Measurements from ENCODE around the gene QSOX2. TPM values are rescaled to one million over a fixed set of nuclear protein-coding genes. Genes with fewer than 3 reads are reported as not detected.

Gene QSOX2
- total RNA-seq, 4 donors from 2014 or later: 5.1 to 23.9 (median 7.4) TPM

GRCh38 chr9:136209786-136210185, 35.8 kb downstream of the QSOX2 start:
- H3K4me3 ChIP-seq: no peak overlapping the region
- no peaks in the 10 kb centered on the region for H3K4me1 ChIP-seq
- H3K27me3 ChIP-seq: no peaks in the 10 kb centered on the region
- no peak for DNase-seq
- peaks cover 0 to 38% (median 0%) of the 10 kb centered on the region in 3 donors for H3K36me3 ChIP-seq
- TF ChIP-seq POLR2A (IDR thresholded peaks at IDR 0.05) (no peak), CTCF (IDR thresholded peaks at IDR 0.05) (no peak)
- no peaks in the 10 kb centered on the region for H3K9me3 ChIP-seq
- H3K27ac ChIP-seq: no peak overlapping the region

- Histone ChIP-seq H3K4me1 (no peaks in the 10 kb centered on the region), H3K4me3 (no peak overlapping the region), H3K27me3 (peaks cover 0 to 5% of the 10 kb centered on the region in 2 donors), H3K9me3 (no peaks in the 10 kb centered on the region), H3K36me3 (peaks cover 0 to 32% (median 0%) of the 10 kb centered on the region in 3 donors), H3K27ac (no peak overlapping the region)
- TF ChIP-seq POLR2A (IDR thresholded peaks at IDR 0.05) (no peak), CTCF (IDR thresholded peaks at IDR 0.05) (no peak)
- DNase-seq: no peak
Observed at GRCh38 chr9:136209232-136209631, 36.4 kb downstream of the QSOX2 start.

- Histone ChIP-seq H3K27ac (no peak overlapping the region), H3K27me3 (peaks cover 0 to 10% of the 10 kb centered on the region in 2 donors), H3K4me1 (no peaks in the 10 kb centered on the region), H3K36me3 (peaks cover 0 to 27% (median 0%) of the 10 kb centered on the region in 3 donors), H3K9me3 (no peaks in the 10 kb centered on the region), H3K4me3 (no peak overlapping the region)
- DNase-seq: no peak
- TF ChIP-seq CTCF (IDR thresholded peaks at IDR 0.05) (no peak), POLR2A (IDR thresholded peaks at IDR 0.05) (no peak)
Observed at GRCh38 chr9:136208675-136209074, 36.9 kb downstream of the QSOX2 start.

GRCh38 chr9:136207616-136208015, 38.0 kb downstream of the QSOX2 start:
- DNase-seq: no peak
- H3K4me1 ChIP-seq: peaks cover 0 to 2% (median 0%) of the 10 kb centered on the region in 4 donors
- no peak overlapping the region for H3K4me3 ChIP-seq
- H3K27ac ChIP-seq: no peak overlapping the region
- H3K9me3 ChIP-seq: no peaks in the 10 kb centered on the region
- TF ChIP-seq CTCF (IDR thresholded peaks at IDR 0.05) (no peak), POLR2A (IDR thresholded peaks at IDR 0.05) (no peak)
- H3K27me3 ChIP-seq: peaks cover 0 to 19% of the 10 kb centered on the region in 2 donors
- H3K36me3 ChIP-seq: peaks cover 0 to 21% (median 0%) of the 10 kb centered on the region in 3 donors

GRCh38 chr9:136206602-136207275, 38.9 kb downstream of the QSOX2 start:
- no peak for DNase-seq
- Histone ChIP-seq H3K4me1 (peaks cover 0 to 4% (median 0%) of the 10 kb centered on the region in 4 donors), H3K36me3 (peaks cover 0 to 17% (median 0%) of the 10 kb centered on the region in 3 donors), H3K27ac (no peak overlapping the region), H3K4me3 (no peak overlapping the region), H3K27me3 (peaks cover 0 to 27% of the 10 kb centered on the region in 2 donors), H3K9me3 (no peaks in the 10 kb centered on the region)
- no peak for TF ChIP-seq CTCF (IDR thresholded peaks at IDR 0.05)

Measured in Peyer's patch (tissue), 4 donors.